ENCODE results near the gene OVOL1. TPM values are rescaled to one million over a fixed set of nuclear protein-coding genes. Genes with fewer than 3 reads are reported as not detected.

The OVOL1 gene
- total and polyA plus RNA-seq, 2 of the 8 experiments (the other 6 are each of a cell fraction or from before 2014, with no cell fraction given) = 2.6 to 3.4 TPM

DNA sequence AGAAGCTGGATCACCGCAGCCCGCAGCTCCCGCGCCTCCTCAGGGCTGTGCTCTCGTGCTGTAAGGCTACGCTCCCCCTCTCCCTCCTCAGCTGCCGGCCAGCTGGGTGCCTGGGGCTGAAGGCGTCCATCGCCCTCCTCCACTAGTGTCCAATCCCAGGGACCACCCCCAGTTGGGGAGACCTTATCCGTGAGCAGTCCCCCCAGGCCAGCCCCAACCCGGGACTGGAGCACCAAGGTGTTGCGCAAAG lies 7.3 kb upstream of the OVOL1 start:
- POLR2A ChIA-PET (ENCODE audit: partially characterized antibody) = interaction anchor here (0.6 to 2.3 kb wide), 20 partner anchors 9 to 196 kb away, joined by 3 to 9 read pairs (median 5); partner anchors contain the start of genes KAT5 and MUS81
- no peak for FAIRE-seq
- TF ChIP-seq JUND (IDR thresholded peaks at IDR 0.05; ENCODE audit: low read length) (no peak), CBX8 (IDR thresholded peaks at IDR 0.05; ENCODE audit: borderline replicate concordance, low read depth, low read length) (no peak), RAD21 (IDR thresholded peaks at IDR 0.05 in 1 of 2, conservative IDR thresholded peaks at IDR 0.05 in 1 of 2; ENCODE audit: low read depth in 2 of 2, low read length in 2 of 2) (no peak), POLR2A (IDR thresholded peaks at IDR 0.05; ENCODE audit: control extremely low read depth in 1 of 2, low read depth in 2 of 2, low read length in 2 of 2) (no peak), CREB1 (IDR thresholded peaks at IDR 0.05) (no peak), BRCA1 (IDR thresholded peaks at IDR 0.05; ENCODE audit: low read depth, low read length) (no peak), CHD1 (IDR thresholded peaks at IDR 0.05; ENCODE audit: low read depth, low read length) (no peak), USF2 (IDR thresholded peaks at IDR 0.05; ENCODE audit: low read length) (no peak), GTF2F1 (IDR thresholded peaks at IDR 0.05; ENCODE audit: borderline replicate concordance, low read depth, low read length) (no peak), SIRT6 (IDR thresholded peaks at IDR 0.05; ENCODE audit: low read length) (no peak), FOSL1 (IDR thresholded peaks at IDR 0.05; ENCODE audit: insufficient read depth, low read depth, low read length) (no peak), SIN3A (conservative IDR thresholded peaks at IDR 0.05 in 1 of 2, IDR thresholded peaks at IDR 0.05 in 1 of 2; ENCODE audit: low read depth in 1 of 2, low read length in 2 of 2) (no peak)
- TF ChIP-seq, protein P1, sequence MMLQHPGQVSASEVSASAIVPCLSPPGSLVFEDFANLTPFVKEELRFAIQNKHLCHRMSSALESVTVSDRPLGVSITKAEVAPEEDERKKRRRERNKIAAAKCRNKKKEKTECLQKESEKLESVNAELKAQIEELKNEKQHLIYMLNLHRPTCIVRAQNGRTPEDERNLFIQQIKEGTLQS (IDR thresholded peaks at IDR 0.05; ENCODE audit: insufficient read depth, low read depth, low read length) = no peak

More for the DNA sequence above, 7.3 kb upstream of the OVOL1 start:
- Histone ChIP-seq H3K4me3 (ENCODE audit: extremely low read depth in 1 of 4, insufficient read depth in 2 of 4, low read depth in 3 of 4, low read length in 4 of 4) (peak overlapping the region in 1 of 4 experiments; percentile 89; a peak in 2 of 8 replicates), H3K79me2 (ENCODE audit: control insufficient read depth in 1 of 2, insufficient read depth in 2 of 2, low read length in 2 of 2) (no peaks in the 10 kb centered on the region), H3K56ac (replicated peaks; ENCODE audit: insufficient read length, low read depth, low read length) (no peak overlapping the region), H2BK20ac (ENCODE audit: low read length) (no peak overlapping the region), H3K23me2 (ENCODE audit: low read depth, low read length) (peaks cover 4% of the 10 kb centered on the region; the same call in 1 of the 2 replicates), H2AK5ac (ENCODE audit: low read depth, low read length) (no peak overlapping the region), H3K14ac (ENCODE audit: insufficient read length) (no peak overlapping the region), H3K9ac (replicated peaks in 1 of 4; ENCODE audit: extremely low read depth in 1 of 4, low read depth in 3 of 4, low read length in 3 of 4) (no peak overlapping the region), H2BK5ac (ENCODE audit: low read depth, low read length) (peak overlapping the region; percentile 52), H4K20me1 (replicated peaks in 1 of 2; ENCODE audit: control insufficient read depth in 1 of 2, insufficient read depth in 2 of 2, low read length in 2 of 2) (peaks cover 1 to 16% of the 10 kb centered on the region in 2 experiments), H3K23ac (ENCODE audit: insufficient read length) (no peak overlapping the region), H3K36me3 (ENCODE audit: control insufficient read depth in 2 of 4, insufficient read depth in 4 of 4, low read length in 3 of 4) (peaks cover 0 to 11% (median 0%) of the 10 kb centered on the region in 4 experiments; a peak in 3 of 8 replicates), H3K4me1 (replicated peaks in 1 of 4; ENCODE audit: control insufficient read depth in 3 of 4, insufficient read depth in 4 of 4, low read length in 3 of 4) (peaks cover 0 to 16% (median 3%) of the 10 kb centered on the region in 4 experiments; a peak in 6 of 7 replicates), H3K18ac (ENCODE audit: extremely low read depth, low read length) (peak overlapping the region; percentile 51), H3K9me3 (ENCODE audit: insufficient read depth in 2 of 2, low read depth in 1 of 2, low read length in 1 of 2) (no peaks in the 10 kb centered on the region), H4K91ac (replicated peaks; ENCODE audit: insufficient read length, low read length) (no peak overlapping the region), H4K5ac (ENCODE audit: insufficient read length, low read depth, low read length) (no peak overlapping the region), H3K4ac (replicated peaks; ENCODE audit: insufficient read length, low read depth, low read length) (no peak overlapping the region), H3K27me3 (replicated peaks in 1 of 4; ENCODE audit: control insufficient read depth in 3 of 4, extremely low read depth in 1 of 4, insufficient read depth in 3 of 4, low read length in 3 of 4) (peaks cover 0 to 18% (median 15%) of the 10 kb centered on the region in 4 experiments; a peak in 6 of 7 replicates), H2BK12ac (ENCODE audit: low read depth, low read length) (no peak overlapping the region), H4K8ac (ENCODE audit: extremely low read depth, insufficient read depth, low read length) (peak overlapping the region; percentile 80; the same call in 1 of the 2 replicates), H3K4me2 (ENCODE audit: insufficient read depth in 1 of 2, low read depth in 2 of 2, low read length in 2 of 2) (peak overlapping the region; percentile 29 to 95), H3K27ac (ENCODE audit: low read depth, low read length) (no peak overlapping the region), H2BK15ac (ENCODE audit: low read length) (no peak overlapping the region), H3K79me1 (ENCODE audit: low read depth, low read length) (0 out of 2 replicates have a peak, but pooled peaks cover 2% of the 10 kb centered on the region), H2AFZ (ENCODE audit: low read length) (no peak overlapping the region), H2BK120ac (replicated peaks; ENCODE audit: low read depth, low read length) (no peak overlapping the region)
- DNase-seq (ENCODE audit: low read depth in 1 of 2, low spot score in 2 of 2) = no peak
- 88% methylated on average over 12 of the region's 12 CpGs; no CpG with 5 or more reads in 1 of the 2 experiments for WGBS, 2 experiments (ENCODE audit: extremely low coverage in 1 of 2, insufficient coverage in 1 of 2, insufficient read length in 1 of 2, insufficient replicate concordance in 2 of 2, low coverage in 1 of 2, low lambda C conversion rate in 2 of 2, missing lambda C conversion rate in 1 of 2)
- CTCF ChIA-PET (ENCODE audit: partially characterized antibody) = interaction anchor here (0.6 to 13.2 kb wide), 44 partner anchors 9 to 443 kb away, joined by 3 to 347 read pairs (median 6); partner anchors contain the start of genes CCDC85B, EFEMP2, FIBP and KAT5
